Panc1 (cell line): ENCODE results near the gene FAM216B. TPM values are rescaled to one million over a fixed set of nuclear protein-coding genes. Genes with fewer than 3 reads are reported as not detected.

ENCODE experiments used
- ATAC-seq: fragments of 200-7000 bp; cut with Tn5 transposase; 2 replicates; pipeline ENCODE4 v1.9.1; 2020; ENCODE audit warnings: mild to moderate bottlenecking, moderate library complexity
- BruUV-seq: library from RNA; stranded (reverse); fragments of 400-500 nt; replicated peaks from 2 replicates; lab custom pipeline; 2021; lab: Mats Ljungman, UMichigan
- CTCF ChIA-PET: fragments of 300-600 bp; sonication (Branson Sonifier 250); formaldehyde crosslinking; loops from one replicate; lab custom pipeline; 2022; ENCODE audit warnings: antibody characterized with exemption; lab: Charles Lee
- POLR2A ChIA-PET: fragments of 300-600 bp; sonication (Branson Sonifier 250); formaldehyde crosslinking; loops from one replicate; lab custom pipeline; 2022; ENCODE audit warnings: antibody characterized with exemption; lab: Charles Lee
- DNase-seq: peaks from one replicate; pipeline ENCODE4 v3.0.0-alpha.2; 2010; ENCODE audit warnings: low read depth, low spot score
- H3K27ac ChIP-seq: 2 replicates; pipeline ENCODE4 v1.5.1; 2011; ENCODE audit warnings: mild to moderate bottlenecking, low read length, inconsistent platforms
- H3K27me3 ChIP-seq: fragments of 200-500 bp; sonication (Bioruptor generic); 2 replicates; pipeline ENCODE4 v1.6.0; 2014; ENCODE audit warnings: low read length, inconsistent platforms; ENCODE audit not compliant: control insufficient read depth, insufficient read depth
- H3K36me3 ChIP-seq: fragments of 200-500 bp; sonication (Bioruptor generic); 2 replicates; pipeline ENCODE4 v1.5.1; 2014; ENCODE audit warnings: inconsistent platforms, mild to moderate bottlenecking, low read length, moderate library complexity; ENCODE audit not compliant: control insufficient read depth, insufficient read depth
- H3K4me1 ChIP-seq: 2 replicates; pipeline ENCODE4 v1.5.1; 2011; ENCODE audit warnings: inconsistent platforms, mild to moderate bottlenecking, low read length, moderate library complexity; ENCODE audit not compliant: control insufficient read depth, insufficient read depth
- H3K4me3 ChIP-seq, 2 experiments: 2 replicates each; pipeline ENCODE4 v1.5.1; 2011 to 2012; ENCODE audit warnings: low read depth in 2 of 2, low read length in 2 of 2, mild to moderate bottlenecking in 2 of 2, inconsistent platforms in 1 of 2, moderate library complexity in 1 of 2
- H3K9me3 ChIP-seq: fragments of 200-500 bp; sonication (Bioruptor generic); 2 replicates; pipeline ENCODE4 v1.5.1; 2014; ENCODE audit warnings: low read depth, mild to moderate bottlenecking, inconsistent platforms, low read length, moderate library complexity; ENCODE audit not compliant: control insufficient read depth, insufficient read depth
- CTCF ChIP-seq: fragments of 450-650 bp; IDR thresholded peaks from 2 replicates; pipeline ENCODE4 v1.5.1; 2017; ENCODE audit warnings: mild to moderate bottlenecking
- POLR2AphosphoS5 ChIP-seq: IDR thresholded peaks from 2 replicates; pipeline ENCODE4 v1.6.1; 2012; ENCODE audit warnings: mild to moderate bottlenecking, low read depth, low read length, moderate library complexity
- REST ChIP-seq, 2 experiments: IDR thresholded peaks; 2 replicates each; pipeline ENCODE4 v1.6.1; 2011 to 2012; ENCODE audit warnings: low read depth in 2 of 2, control low read depth in 1 of 2, low read length in 1 of 2, mild to moderate bottlenecking in 1 of 2, moderate library complexity in 1 of 2; ENCODE audit not compliant: insufficient read depth in 1 of 2
- SIN3A ChIP-seq: IDR thresholded peaks from 2 replicates; pipeline ENCODE4 v1.6.1; 2012; ENCODE audit warnings: low read depth, mild to moderate bottlenecking, low read length, moderate library complexity, borderline replicate concordance; ENCODE audit not compliant: insufficient read depth
- TCF7L2 ChIP-seq: IDR thresholded peaks from 2 replicates; pipeline ENCODE4 v1.6.1; 2011; ENCODE audit warnings: mild to moderate bottlenecking, low read depth, low read length, inconsistent platforms
- in situ Hi-C: cut with HindIII; loops from 2 replicates; pipeline ENCODE4 v1.10.0; 2016; ENCODE audit warnings: low sequenced_read_pairs, low pct_unique_long_range_greater_than_20kb
- intact Hi-C: fragments of 100-400 bp; cut with micrococcal nuclease; formaldehyde crosslinking; loops from one replicate; pipeline ENCODE4 v1.10.0; 2022; ENCODE audit not compliant: unreplicated experiment
- total RNA-seq: library from RNA; stranded (reverse); gene quantifications from one replicate; pipeline ENCODE4 v1.2.1, GENCODE V29; 2021; ENCODE audit not compliant: unreplicated experiment

The FAM216B gene
- total RNA-seq, 1 experiment from 2014 or later: 0.05 TPM

- Histone ChIP-seq H3K4me1 (no peaks in the 10 kb centered on the region), H3K9me3 (no peaks in the 10 kb centered on the region), H3K27me3 (no peaks in the 10 kb centered on the region), H3K27ac (no peak overlapping the region), H3K4me3 (no peak overlapping the region), H3K36me3 (no peaks in the 10 kb centered on the region)
- intact Hi-C loops: no loop called here
- in situ Hi-C loops: no loop called here
- ChIA-PET CTCF (no interaction called here), POLR2A (no interaction called here)
- DNase-seq: no peak
- no TSS peak for BruUV-seq
- TF ChIP-seq SIN3A: no peak
- no peak for TF ChIP-seq TCF7L2
- no peak for TF ChIP-seq CTCF
- no peak for TF ChIP-seq POLR2AphosphoS5
- TF ChIP-seq REST (IDR thresholded peaks at IDR 0.05; ENCODE audit: insufficient read depth in 1 of 2, low read depth in 2 of 2, low read length in 1 of 2): no peak
- no peak for ATAC-seq
These were observed 39.1 kb downstream of the FAM216B start for GRCh38 chr13:42820451-42820850.

GRCh38 chr13:42821437-42821836 is 40.1 kb downstream of the FAM216B start:
- no peaks in the 10 kb centered on the region for H3K27me3 ChIP-seq
- H3K36me3 ChIP-seq: no peaks in the 10 kb centered on the region
- ChIA-PET CTCF (no interaction called here), POLR2A (no interaction called here)
- ATAC-seq: no peak
- no peaks in the 10 kb centered on the region for H3K9me3 ChIP-seq
- no peaks in the 10 kb centered on the region for H3K4me1 ChIP-seq
- intact Hi-C loops: no loop called here
- BruUV-seq: no TSS peak
- in situ Hi-C loops: no loop called here
- H3K27ac ChIP-seq: no peak overlapping the region
- DNase-seq: no peak
- H3K4me3 ChIP-seq: no peak overlapping the region
- TF ChIP-seq TCF7L2 (no peak), CTCF (no peak)
